HG03064 (cell line): ENCODE measurements around the gene PPIL6.

Experiments
- ATAC-seq: cut with Tn5 transposase; IDR thresholded peaks from one replicate; pipeline ENCODE4 v1.9.1; 2021; ENCODE audit warnings: low read depth; ENCODE audit not compliant: unreplicated experiment

PPIL6 gene

GRCh38 chr6:109449795-109450673 is 9.6 kb upstream of the PPIL6 start:
- no peak for ATAC-seq

- no peak for ATAC-seq
Measured at GRCh38 chr6:109449064-109449794, 8.8 kb upstream of the PPIL6 start.

GRCh38 chr6:109448615-109449014 is 8.2 kb upstream of the PPIL6 start:
- no peak for ATAC-seq

GRCh38 chr6:109447878-109448555 is 7.6 kb upstream of the PPIL6 start:
- ATAC-seq, result no peak

- no peak for ATAC-seq
Measured at GRCh38 chr6:109447087-109447486, 6.7 kb upstream of the PPIL6 start.

GRCh38 chr6:109446541-109446940 is 6.1 kb upstream of the PPIL6 start:
- ATAC-seq, result no peak

GRCh38 chr6:109446072-109446471 is 5.6 kb upstream of the PPIL6 start:
- no peak for ATAC-seq

- no peak for ATAC-seq
Measured at GRCh38 chr6:109445382-109445781, 5.0 kb upstream of the PPIL6 start.

GRCh38 chr6:109443425-109443950 is 3.1 kb upstream of the PPIL6 start:
- no peak for ATAC-seq

GRCh38 chr6:109442393-109442924 is 2.0 kb upstream of the PPIL6 start:
- no peak for ATAC-seq

- no peak for ATAC-seq
Measured at GRCh38 chr6:109441069-109441816, 815 bp upstream of the PPIL6 start.

- no peak for ATAC-seq
Measured at GRCh38 chr6:109436041-109436440, 4.4 kb downstream of the PPIL6 start.

GRCh38 chr6:109434456-109434855 is 6.0 kb downstream of the PPIL6 start:
- ATAC-seq, result no peak

- no peak for ATAC-seq
Measured at GRCh38 chr6:109429496-109429895, 10.9 kb downstream of the PPIL6 start.

GRCh38 chr6:109428889-109429477 is 11.4 kb downstream of the PPIL6 start:
- no peak for ATAC-seq

- ATAC-seq, result no peak
Measured at GRCh38 chr6:109424946-109425345, 15.5 kb downstream of the PPIL6 start.

- no peak for ATAC-seq
Measured at GRCh38 chr6:109421184-109421583, 19.2 kb downstream of the PPIL6 start.

GRCh38 chr6:109420751-109421150 is 19.7 kb downstream of the PPIL6 start:
- ATAC-seq, result no peak

GRCh38 chr6:109417646-109418045 is 22.8 kb downstream of the PPIL6 start:
- no peak for ATAC-seq

- no peak for ATAC-seq
Measured at GRCh38 chr6:109411034-109411433, 29.4 kb downstream of the PPIL6 start.
